Measurements from ENCODE around the gene CCL22.

The CCL22 gene

DNA sequence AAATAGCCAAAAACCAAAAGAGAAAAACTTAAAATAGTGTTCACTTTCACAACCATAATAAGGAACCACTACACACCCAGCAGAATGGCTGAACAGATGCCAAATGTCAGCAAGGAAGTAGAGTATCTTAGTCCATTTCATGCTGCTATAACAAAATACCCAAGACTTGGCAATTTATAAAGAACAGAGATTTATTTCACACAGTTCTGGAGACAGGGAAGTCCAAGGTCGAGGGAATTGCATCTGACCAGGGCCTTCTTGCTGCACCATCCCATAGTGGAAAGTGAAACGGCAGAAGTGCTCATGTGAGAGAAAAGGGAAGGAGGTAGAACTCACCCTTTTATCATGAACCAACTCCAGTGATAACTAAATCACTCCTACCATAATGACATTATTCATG, 33.8 kb upstream of the CCL22 start:
- Histone ChIP-seq H3K36me3 (replicated peaks in 1 of 2; ENCODE audit: control insufficient read depth in 2 of 2, insufficient read depth in 2 of 2, low read length in 2 of 2) (no peaks in the 10 kb centered on the region), H2BK12ac (ENCODE audit: low read length) (no peak overlapping the region), H3K18ac (ENCODE audit: low read length) (no peak overlapping the region), H3K4me2 (ENCODE audit: insufficient read depth, low read length, poor library complexity, severe bottlenecking) (no peak overlapping the region), H3K9me3 (replicated peaks in 1 of 2; ENCODE audit: control insufficient read depth in 2 of 2, insufficient read depth in 1 of 2, low read depth in 1 of 2, low read length in 2 of 2) (no peaks in the 10 kb centered on the region), H3K4ac (ENCODE audit: low read length) (no peak overlapping the region), H3K27me3 (ENCODE audit: control insufficient read depth in 3 of 3, insufficient read depth in 3 of 3, low read depth in 1 of 3, low read length in 3 of 3) (no peaks in the 10 kb centered on the region), H3K79me1 (ENCODE audit: low read depth, low read length) (no peaks in the 10 kb centered on the region), H4K8ac (ENCODE audit: low read depth, low read length) (no peak overlapping the region), H2AFZ (ENCODE audit: low read length) (no peak overlapping the region), H3K14ac (ENCODE audit: low read length) (no peak overlapping the region), H3K27ac (replicated peaks; ENCODE audit: low read length) (no peak overlapping the region), H2BK120ac (ENCODE audit: low read depth, low read length) (no peak overlapping the region), H2BK15ac (ENCODE audit: low read length) (no peak overlapping the region), H3K9ac (ENCODE audit: low read depth, low read length, poor library complexity) (no peak overlapping the region), H4K91ac (ENCODE audit: low read depth, low read length, poor library complexity) (no peak overlapping the region), H2AK5ac (ENCODE audit: low read depth, low read length) (no peak overlapping the region), H2BK5ac (ENCODE audit: low read length) (no peak overlapping the region), H3K23ac (ENCODE audit: low read depth, low read length, poor library complexity) (no peak overlapping the region), H3K4me3 (ENCODE audit: low read length in 2 of 2) (no peak overlapping the region), H3K4me1 (ENCODE audit: control insufficient read depth in 2 of 2, insufficient read depth in 1 of 2, low read depth in 1 of 2, low read length in 2 of 2) (no peaks in the 10 kb centered on the region)
- DNase-seq (ENCODE audit: low spot score) = no peak
- no CpG with 5 or more reads among the region's 2 CpGs for WGBS, 2 donors (ENCODE audit: extremely low coverage in 2 of 2, insufficient read length in 2 of 2, insufficient replicate concordance in 1 of 2)

DNA sequence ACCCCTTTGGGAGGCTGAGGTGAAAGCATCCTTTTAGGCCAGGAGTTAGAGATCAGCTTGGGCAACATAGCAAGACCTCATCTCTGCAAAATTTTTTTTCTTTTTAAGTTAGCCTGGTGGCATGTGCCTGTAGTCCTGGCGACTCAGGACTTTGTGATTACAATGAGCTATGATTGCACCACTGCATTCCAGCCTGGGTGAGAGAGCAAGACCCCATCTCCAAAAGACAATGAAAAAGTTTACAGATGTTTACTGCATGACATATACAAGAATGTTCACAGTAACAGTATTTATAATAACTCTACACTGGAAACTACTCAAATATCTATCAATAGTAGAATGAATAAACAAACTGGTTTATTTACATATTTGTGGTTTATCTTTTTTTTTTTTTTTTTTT, 33.1 kb upstream of the CCL22 start:
- Histone ChIP-seq H2BK120ac (ENCODE audit: low read depth, low read length) (no peak overlapping the region), H4K8ac (ENCODE audit: low read depth, low read length) (no peak overlapping the region), H2BK12ac (ENCODE audit: low read length) (no peak overlapping the region), H4K91ac (ENCODE audit: low read depth, low read length, poor library complexity) (no peak overlapping the region), H3K27me3 (ENCODE audit: control insufficient read depth in 3 of 3, insufficient read depth in 3 of 3, low read depth in 1 of 3, low read length in 3 of 3) (no peaks in the 10 kb centered on the region), H2BK5ac (ENCODE audit: low read length) (no peak overlapping the region), H3K9me3 (replicated peaks in 1 of 2; ENCODE audit: control insufficient read depth in 2 of 2, insufficient read depth in 1 of 2, low read depth in 1 of 2, low read length in 2 of 2) (no peaks in the 10 kb centered on the region), H3K18ac (ENCODE audit: low read length) (no peak overlapping the region), H3K23ac (ENCODE audit: low read depth, low read length, poor library complexity) (no peak overlapping the region), H3K4me2 (ENCODE audit: insufficient read depth, low read length, poor library complexity, severe bottlenecking) (no peak overlapping the region), H3K79me1 (ENCODE audit: low read depth, low read length) (no peaks in the 10 kb centered on the region), H3K14ac (ENCODE audit: low read length) (no peak overlapping the region), H3K4me1 (ENCODE audit: control insufficient read depth in 2 of 2, insufficient read depth in 1 of 2, low read depth in 1 of 2, low read length in 2 of 2) (no peaks in the 10 kb centered on the region), H2BK15ac (ENCODE audit: low read length) (no peak overlapping the region), H3K9ac (ENCODE audit: low read depth, low read length, poor library complexity) (no peak overlapping the region), H3K4me3 (ENCODE audit: low read length in 2 of 2) (no peak overlapping the region), H3K27ac (replicated peaks; ENCODE audit: low read length) (no peak overlapping the region), H2AK5ac (ENCODE audit: low read depth, low read length) (no peak overlapping the region), H3K4ac (ENCODE audit: low read length) (no peak overlapping the region), H2AFZ (ENCODE audit: low read length) (no peak overlapping the region), H3K36me3 (replicated peaks in 1 of 2; ENCODE audit: control insufficient read depth in 2 of 2, insufficient read depth in 2 of 2, low read length in 2 of 2) (no peaks in the 10 kb centered on the region)
- WGBS, 2 donors (ENCODE audit: extremely low coverage in 2 of 2, insufficient read length in 2 of 2, insufficient replicate concordance in 1 of 2) = no CpG with 5 or more reads among the region's 1 CpG
- DNase-seq (ENCODE audit: low spot score) = no peak

DNA sequence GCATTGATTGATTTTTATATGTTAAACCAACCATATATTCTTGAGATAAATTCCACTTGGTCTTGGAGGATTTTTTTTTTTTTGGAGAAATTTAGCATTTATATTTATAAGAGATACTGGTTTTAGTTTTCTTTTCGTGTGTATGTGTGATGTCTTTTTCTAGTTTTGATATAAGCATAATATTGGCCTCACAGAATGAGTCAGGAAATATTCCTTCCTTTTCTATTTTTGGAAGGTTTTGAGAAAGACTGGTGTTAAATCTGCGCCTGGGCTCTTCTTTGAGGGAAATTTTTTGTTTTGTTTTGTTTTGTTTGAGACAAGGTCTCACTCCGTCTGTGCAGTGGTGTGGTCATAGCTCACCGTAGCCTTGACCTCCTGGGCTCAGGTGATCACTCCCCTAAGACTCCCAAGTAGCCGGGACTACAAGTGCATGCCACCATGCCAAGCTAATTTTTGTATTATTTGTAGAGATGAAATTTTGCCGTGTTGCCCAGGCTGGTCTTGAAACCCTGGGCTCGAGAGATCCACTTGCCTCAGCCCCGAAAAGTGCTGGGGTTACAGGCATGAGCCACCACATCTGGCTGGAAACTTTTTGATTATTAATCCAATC, 28.8 kb upstream of the CCL22 start:
- H3K27ac ChIP-seq (replicated peaks; ENCODE audit: low read length) = no peak overlapping the region
- WGBS, 2 donors (ENCODE audit: extremely low coverage in 2 of 2, insufficient read length in 2 of 2, insufficient replicate concordance in 1 of 2) = no CpG with 5 or more reads among the region's 8 CpGs
- no peaks in the 10 kb centered on the region for H3K4me1 ChIP-seq (ENCODE audit: control insufficient read depth in 2 of 2, insufficient read depth in 1 of 2, low read depth in 1 of 2, low read length in 2 of 2)
- peaks cover 0 to 4% (median 0%) of the 10 kb centered on the region in 3 experiments for H3K27me3 ChIP-seq (ENCODE audit: control insufficient read depth in 3 of 3, insufficient read depth in 3 of 3, low read depth in 1 of 3, low read length in 3 of 3)
- H2BK12ac ChIP-seq (ENCODE audit: low read length) = no peak overlapping the region
- no peak overlapping the region for H3K4me3 ChIP-seq (ENCODE audit: low read length in 2 of 2)
- no peak overlapping the region for H2AFZ ChIP-seq (ENCODE audit: low read length)
- H3K14ac ChIP-seq (ENCODE audit: low read length) = no peak overlapping the region
- H3K36me3 ChIP-seq (replicated peaks in 1 of 2; ENCODE audit: control insufficient read depth in 2 of 2, insufficient read depth in 2 of 2, low read length in 2 of 2) = no peaks in the 10 kb centered on the region
- no peaks in the 10 kb centered on the region for H3K9me3 ChIP-seq (replicated peaks in 1 of 2; ENCODE audit: control insufficient read depth in 2 of 2, insufficient read depth in 1 of 2, low read depth in 1 of 2, low read length in 2 of 2)
- H2AK5ac ChIP-seq (ENCODE audit: low read depth, low read length) = no peak overlapping the region
- DNase-seq (ENCODE audit: low spot score) = no peak
- H3K18ac ChIP-seq (ENCODE audit: low read length) = no peak overlapping the region
- no peak overlapping the region for H3K4me2 ChIP-seq (ENCODE audit: insufficient read depth, low read length, poor library complexity, severe bottlenecking)
- H4K8ac ChIP-seq (ENCODE audit: low read depth, low read length) = no peak overlapping the region
- H4K91ac ChIP-seq (ENCODE audit: low read depth, low read length, poor library complexity) = no peak overlapping the region
- no peaks in the 10 kb centered on the region for H3K79me1 ChIP-seq (ENCODE audit: low read depth, low read length)
- H2BK120ac ChIP-seq (ENCODE audit: low read depth, low read length) = no peak overlapping the region
- H2BK15ac ChIP-seq (ENCODE audit: low read length) = no peak overlapping the region
- no peak overlapping the region for H3K9ac ChIP-seq (ENCODE audit: low read depth, low read length, poor library complexity)
- H3K4ac ChIP-seq (ENCODE audit: low read length) = no peak overlapping the region
- no peak overlapping the region for H3K23ac ChIP-seq (ENCODE audit: low read depth, low read length, poor library complexity)
- H2BK5ac ChIP-seq (ENCODE audit: low read length) = no peak overlapping the region

DNA sequence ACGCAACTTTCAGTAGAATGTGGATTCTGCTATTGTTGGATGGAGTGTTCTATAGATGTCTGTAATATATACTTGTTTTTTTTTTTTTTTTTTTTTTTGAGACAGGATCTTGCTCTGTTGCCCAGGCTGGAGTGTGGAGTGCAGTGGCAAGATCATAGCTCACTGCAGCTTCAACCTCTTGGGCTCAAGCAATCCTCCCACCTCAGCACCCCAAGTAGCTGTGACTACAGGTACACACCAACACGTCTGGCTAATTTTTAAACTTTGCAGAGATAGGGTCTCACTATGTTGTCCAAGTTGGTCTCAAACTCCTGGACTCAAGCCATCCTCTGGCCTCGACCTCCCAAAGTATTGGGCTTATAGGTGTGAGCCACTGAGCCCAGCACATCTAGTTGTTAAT, 27.2 kb upstream of the CCL22 start:
- H2AFZ ChIP-seq (ENCODE audit: low read length) = no peak overlapping the region

More for the DNA sequence above, 27.2 kb upstream of the CCL22 start:
- no peak overlapping the region for H3K4me3 ChIP-seq (ENCODE audit: low read length in 2 of 2)
- H3K27ac ChIP-seq (replicated peaks; ENCODE audit: low read length) = no peak overlapping the region
- no peak overlapping the region for H4K91ac ChIP-seq (ENCODE audit: low read depth, low read length, poor library complexity)
- no peak overlapping the region for H2AK5ac ChIP-seq (ENCODE audit: low read depth, low read length)
- no peak overlapping the region for H2BK12ac ChIP-seq (ENCODE audit: low read length)
- H4K8ac ChIP-seq (ENCODE audit: low read depth, low read length) = no peak overlapping the region
- no peak overlapping the region for H2BK120ac ChIP-seq (ENCODE audit: low read depth, low read length)
- no peak overlapping the region for H2BK15ac ChIP-seq (ENCODE audit: low read length)
- H3K23ac ChIP-seq (ENCODE audit: low read depth, low read length, poor library complexity) = no peak overlapping the region
- H3K4me1 ChIP-seq (ENCODE audit: control insufficient read depth in 2 of 2, insufficient read depth in 1 of 2, low read depth in 1 of 2, low read length in 2 of 2) = no peaks in the 10 kb centered on the region
- H3K9me3 ChIP-seq (replicated peaks in 1 of 2; ENCODE audit: control insufficient read depth in 2 of 2, insufficient read depth in 1 of 2, low read depth in 1 of 2, low read length in 2 of 2) = no peaks in the 10 kb centered on the region
- no peak overlapping the region for H2BK5ac ChIP-seq (ENCODE audit: low read length)
- peaks cover 0 to 4% (median 0%) of the 10 kb centered on the region in 3 experiments for H3K27me3 ChIP-seq (ENCODE audit: control insufficient read depth in 3 of 3, insufficient read depth in 3 of 3, low read depth in 1 of 3, low read length in 3 of 3)
- H3K18ac ChIP-seq (ENCODE audit: low read length) = no peak overlapping the region
- H3K9ac ChIP-seq (ENCODE audit: low read depth, low read length, poor library complexity) = no peak overlapping the region
- H3K4me2 ChIP-seq (ENCODE audit: insufficient read depth, low read length, poor library complexity, severe bottlenecking) = no peak overlapping the region
- H3K14ac ChIP-seq (ENCODE audit: low read length) = no peak overlapping the region
- WGBS, 2 donors (ENCODE audit: extremely low coverage in 2 of 2, insufficient read length in 2 of 2, insufficient replicate concordance in 1 of 2) = no CpG with 5 or more reads among the region's 3 CpGs
- no peak for DNase-seq (ENCODE audit: low spot score)
- no peak overlapping the region for H3K4ac ChIP-seq (ENCODE audit: low read length)
- H3K36me3 ChIP-seq (replicated peaks in 1 of 2; ENCODE audit: control insufficient read depth in 2 of 2, insufficient read depth in 2 of 2, low read length in 2 of 2) = no peaks in the 10 kb centered on the region
- no peaks in the 10 kb centered on the region for H3K79me1 ChIP-seq (ENCODE audit: low read depth, low read length)
